CD8-positive, alpha-beta memory T cell (primary cell): Measurements from ENCODE around the gene CYP3A4. TPM values are rescaled to one million over a fixed set of nuclear protein-coding genes. Genes with fewer than 3 reads are reported as not detected.
A peak's percentile ranks its signal among the peaks of the same experiment; 100 is the strongest.
"Not testable (repeated sequence)": the region's sequence is repeated elsewhere in the genome, so short reads cannot be mapped to it uniquely, and the experiment has no call there.

Source experiments
- CTCF ChIA-PET: fragments of 350-600 bp; sonication (Branson Sonifier 250); formaldehyde crosslinking; loops from one replicate; lab custom pipeline; 2021; ENCODE audit warnings: antibody characterized with exemption; lab: Charles Lee
- POLR2A ChIA-PET: fragments of 350-600 bp; sonication (Branson Sonifier 250); formaldehyde crosslinking; loops from one replicate; lab custom pipeline; 2021; ENCODE audit warnings: antibody characterized with exemption; lab: Charles Lee
- DNase-seq, 5 donors: peaks; one replicate each; pipeline versions ENCODE4 v3.0.0 to v3.0.0-alpha.2; 2020 to 2022; ENCODE audit warnings: mixed read lengths in 1 of 5
- H3K27ac ChIP-seq: one replicate; pipeline ENCODE4 v1.7.0; 2013; ENCODE audit warnings: low read depth, mild to moderate bottlenecking, low read length, moderate library complexity
- H3K27me3 ChIP-seq: 2 replicates; pipeline ENCODE4 v1.7.0; 2013; ENCODE audit warnings: low read length, mild to moderate bottlenecking; ENCODE audit not compliant: insufficient read depth, poor library complexity, severe bottlenecking
- H3K36me3 ChIP-seq: 2 replicates; pipeline ENCODE4 v1.7.0; 2013; ENCODE audit warnings: mild to moderate bottlenecking, low read length, moderate library complexity; ENCODE audit not compliant: insufficient read depth
- H3K4me1 ChIP-seq: 2 replicates; pipeline ENCODE4 v1.7.0; 2013; ENCODE audit warnings: mild to moderate bottlenecking, low read length, moderate library complexity; ENCODE audit not compliant: insufficient read depth
- H3K4me3 ChIP-seq: 2 replicates; pipeline ENCODE4 v1.7.0; 2013; ENCODE audit warnings: mild to moderate bottlenecking, low read length
- H3K9me3 ChIP-seq: 2 replicates; pipeline ENCODE4 v1.7.0; 2013; ENCODE audit warnings: mild to moderate bottlenecking, low read length
- H3K27ac Mint-ChIP-seq, 8 donors: one replicate each; pipeline ENCODE4 v1.8.0; 2020 to 2021; ENCODE audit warnings: mixed read lengths in 8 of 8, mild to moderate bottlenecking in 6 of 8, inconsistent platforms in 3 of 8, moderate library complexity in 3 of 8
- H3K27me3 Mint-ChIP-seq, 2 donors: one replicate each; pipeline ENCODE4 v1.8.0; 2020 to 2021; ENCODE audit warnings: mixed read lengths in 2 of 2, mild to moderate bottlenecking in 1 of 2, moderate library complexity in 1 of 2
- H3K36me3 Mint-ChIP-seq, 3 donors: one replicate each; pipeline ENCODE4 v1.8.0; 2020 to 2021; ENCODE audit warnings: mixed read lengths in 3 of 3, inconsistent platforms in 1 of 3, mild to moderate bottlenecking in 1 of 3
- H3K4me1 Mint-ChIP-seq, 3 donors: one replicate each; pipeline ENCODE4 v1.8.0; 2020 to 2021; ENCODE audit warnings: mixed read lengths in 3 of 3, inconsistent platforms in 1 of 3, mild to moderate bottlenecking in 1 of 3
- H3K4me3 Mint-ChIP-seq, 7 donors: one replicate each; pipeline ENCODE4 v1.8.0; 2020 to 2021; ENCODE audit warnings: mixed read lengths in 7 of 7, mild to moderate bottlenecking in 6 of 7, moderate library complexity in 4 of 7, inconsistent platforms in 2 of 7
- H3K9me3 Mint-ChIP-seq, 5 donors: one replicate each; pipeline ENCODE4 v1.8.0; 2020 to 2022; ENCODE audit warnings: mixed read lengths in 5 of 5, mild to moderate bottlenecking in 3 of 5, moderate library complexity in 2 of 5, inconsistent platforms in 1 of 5
- polyA plus RNA-seq: library from polyadenylated mRNA; unstranded; fragments of 300-500 nt; fragmentation: Illumina TruSeq; gene quantifications from one replicate; pipeline ENCODE4 v1.2.3, GENCODE V29; 2021
- total RNA-seq, 2 experiments: library from RNA; stranded (reverse); gene quantifications; one replicate each; pipeline ENCODE4 v1.2.3, GENCODE V29; 2021

Gene CYP3A4
- total and polyA plus RNA-seq, 3 experiments from 2014 or later = not detected

GRCh38 chr7:99824091-99824490 is 40.1 kb upstream of the CYP3A4 start:
- peak overlapping the region in 1 of 8 donors; percentile 41 for H3K27ac Mint-ChIP-seq
- no peak overlapping the region for H3K4me3 ChIP-seq
- H3K4me3 Mint-ChIP-seq = no peak overlapping the region
- H3K27ac ChIP-seq = no peak overlapping the region
- no peaks in the 10 kb centered on the region for H3K36me3 Mint-ChIP-seq
- ChIA-PET CTCF (no interaction called here), POLR2A (no interaction called here)
- H3K27me3 ChIP-seq = no peaks in the 10 kb centered on the region
- no peaks in the 10 kb centered on the region for H3K9me3 ChIP-seq
- no peak for DNase-seq
- no peaks in the 10 kb centered on the region for H3K4me1 ChIP-seq
- H3K27me3 Mint-ChIP-seq = peaks cover 9 to 16% of the 10 kb centered on the region in 2 donors
- H3K4me1 Mint-ChIP-seq = no peaks in the 10 kb centered on the region
- H3K36me3 ChIP-seq = no peaks in the 10 kb centered on the region
- no peaks in the 10 kb centered on the region for H3K9me3 Mint-ChIP-seq

- H3K4me1 ChIP-seq = no peaks in the 10 kb centered on the region
- H3K36me3 Mint-ChIP-seq = no peaks in the 10 kb centered on the region
- H3K4me1 Mint-ChIP-seq = no peaks in the 10 kb centered on the region
- H3K9me3 ChIP-seq = no peaks in the 10 kb centered on the region
- no peaks in the 10 kb centered on the region for H3K36me3 ChIP-seq
- no peak overlapping the region for H3K4me3 ChIP-seq
- H3K27ac Mint-ChIP-seq = no peak overlapping the region
- POLR2A ChIA-PET = no interaction called here
- no peaks in the 10 kb centered on the region for H3K27me3 ChIP-seq
- no peak for DNase-seq
- no peak overlapping the region for H3K27ac ChIP-seq
- CTCF ChIA-PET = no interaction called here
- H3K27me3 Mint-ChIP-seq = peaks cover 9 to 20% of the 10 kb centered on the region in 2 donors
- no peak overlapping the region for H3K4me3 Mint-ChIP-seq
- H3K9me3 Mint-ChIP-seq = no peaks in the 10 kb centered on the region
Measured at GRCh38 chr7:99822731-99823718, 39.0 kb upstream of the CYP3A4 start.

GRCh38 chr7:99820408-99821027 is 36.5 kb upstream of the CYP3A4 start:
- CTCF ChIA-PET = no interaction called here

GRCh38 chr7:99808766-99809165 is 24.8 kb upstream of the CYP3A4 start:
- POLR2A ChIA-PET = no interaction called here
- no peaks in the 10 kb centered on the region for H3K4me1 Mint-ChIP-seq
- DNase-seq = no peak
- Histone ChIP-seq H3K4me3 (no peak overlapping the region), H3K36me3 (no peaks in the 10 kb centered on the region), H3K27ac (no peak overlapping the region), H3K9me3 (no peaks in the 10 kb centered on the region), H3K27me3 (no peaks in the 10 kb centered on the region), H3K4me1 (no peaks in the 10 kb centered on the region)
- H3K27me3 Mint-ChIP-seq = peaks cover 32 to 43% of the 10 kb centered on the region in 2 donors
- H3K9me3 Mint-ChIP-seq = peaks cover 0 to 11% (median 5%) of the 10 kb centered on the region in 5 donors
- H3K27ac Mint-ChIP-seq = no peak overlapping the region
- CTCF ChIA-PET = no interaction called here
- peaks cover 0 to 4% (median 0%) of the 10 kb centered on the region in 3 donors for H3K36me3 Mint-ChIP-seq
- no peak overlapping the region for H3K4me3 Mint-ChIP-seq

More at GRCh38 chr7:99820408-99821027, 36.5 kb upstream of the CYP3A4 start:
- peaks cover 13 to 29% of the 10 kb centered on the region in 2 donors for H3K27me3 Mint-ChIP-seq
- no peaks in the 10 kb centered on the region for H3K4me1 Mint-ChIP-seq
- no peaks in the 10 kb centered on the region for H3K36me3 ChIP-seq
- no peak overlapping the region for H3K4me3 ChIP-seq
- H3K9me3 Mint-ChIP-seq = peaks cover 0 to 2% (median 0%) of the 10 kb centered on the region in 5 donors
- H3K27ac Mint-ChIP-seq = no peak overlapping the region
- no peaks in the 10 kb centered on the region for H3K27me3 ChIP-seq
- POLR2A ChIA-PET = no interaction called here
- no peak overlapping the region for H3K4me3 Mint-ChIP-seq
- no peaks in the 10 kb centered on the region for H3K4me1 ChIP-seq
- H3K9me3 ChIP-seq = no peaks in the 10 kb centered on the region
- no peak overlapping the region for H3K27ac ChIP-seq
- H3K36me3 Mint-ChIP-seq = no peaks in the 10 kb centered on the region
- no peak for DNase-seq

- H3K9me3 Mint-ChIP-seq = peaks cover 0 to 17% (median 7%) of the 10 kb centered on the region in 5 donors
- no peak overlapping the region for H3K27ac Mint-ChIP-seq
- no peak for DNase-seq
- H3K9me3 ChIP-seq = no peaks in the 10 kb centered on the region
- H3K4me3 Mint-ChIP-seq = no peak overlapping the region
- H3K27ac ChIP-seq = peak overlapping the region; percentile 69
- peaks cover 0 to 4% (median 0%) of the 10 kb centered on the region in 3 donors for H3K36me3 Mint-ChIP-seq
- POLR2A ChIA-PET = no interaction called here
- no peaks in the 10 kb centered on the region for H3K36me3 ChIP-seq
- H3K4me1 Mint-ChIP-seq = no peaks in the 10 kb centered on the region
- no peak overlapping the region for H3K4me3 ChIP-seq
- H3K27me3 ChIP-seq = no peaks in the 10 kb centered on the region
- no peaks in the 10 kb centered on the region for H3K4me1 ChIP-seq
- peaks cover 41 to 52% of the 10 kb centered on the region in 2 donors for H3K27me3 Mint-ChIP-seq
- CTCF ChIA-PET = no interaction called here
Measured at GRCh38 chr7:99806839-99807478, 23.0 kb upstream of the CYP3A4 start.

GRCh38 chr7:99805641-99806040 is 21.7 kb upstream of the CYP3A4 start:
- H3K4me3 ChIP-seq = no peak overlapping the region
- no peak overlapping the region for H3K4me3 Mint-ChIP-seq
- no peaks in the 10 kb centered on the region for H3K4me1 Mint-ChIP-seq
- ChIA-PET CTCF (no interaction called here), POLR2A (no interaction called here)
- peaks cover 47 to 59% of the 10 kb centered on the region in 2 donors for H3K27me3 Mint-ChIP-seq
- no peak overlapping the region for H3K27ac ChIP-seq
- peaks cover 0 to 4% (median 0%) of the 10 kb centered on the region in 3 donors for H3K36me3 Mint-ChIP-seq
- peaks cover 0 to 17% (median 7%) of the 10 kb centered on the region in 5 donors for H3K9me3 Mint-ChIP-seq
- no peaks in the 10 kb centered on the region for H3K27me3 ChIP-seq
- H3K36me3 ChIP-seq = no peaks in the 10 kb centered on the region
- no peak for DNase-seq
- H3K27ac Mint-ChIP-seq = no peak overlapping the region
- H3K9me3 ChIP-seq = no peaks in the 10 kb centered on the region
- no peaks in the 10 kb centered on the region for H3K4me1 ChIP-seq

GRCh38 chr7:99803118-99803517 is 19.1 kb upstream of the CYP3A4 start:
- H3K4me3 ChIP-seq, H3K36me3 ChIP-seq, H3K27ac ChIP-seq, H3K27ac Mint-ChIP-seq, H3K4me1 ChIP-seq, H3K9me3 ChIP-seq, H3K36me3 Mint-ChIP-seq, POLR2A ChIA-PET, H3K27me3 ChIP-seq, CTCF ChIA-PET, H3K4me1 Mint-ChIP-seq, DNase-seq, H3K4me3 Mint-ChIP-seq: not testable (repeated sequence)
- peaks cover 0 to 17% (median 5%) of the 10 kb centered on the region in 5 donors for H3K9me3 Mint-ChIP-seq
- peaks cover 42 to 60% of the 10 kb centered on the region in 2 donors for H3K27me3 Mint-ChIP-seq

GRCh38 chr7:99801407-99801806 is 17.4 kb upstream of the CYP3A4 start:
- H3K9me3 ChIP-seq, H3K27me3 ChIP-seq, H3K36me3 ChIP-seq, H3K27ac Mint-ChIP-seq, H3K4me3 Mint-ChIP-seq, H3K27ac ChIP-seq, H3K4me1 ChIP-seq, DNase-seq, H3K4me1 Mint-ChIP-seq, H3K36me3 Mint-ChIP-seq, H3K4me3 ChIP-seq, CTCF ChIA-PET, POLR2A ChIA-PET: not testable (repeated sequence)
- H3K27me3 Mint-ChIP-seq = peaks cover 34 to 47% of the 10 kb centered on the region in 2 donors
- peaks cover 0 to 17% (median 5%) of the 10 kb centered on the region in 5 donors for H3K9me3 Mint-ChIP-seq
